Thyroid gland (tissue), 4 donors: ENCODE results near the gene FCHSD2.

Source experiments
- POLR2A ChIP-seq, 2 donors: fragments of 450-650 bp; IDR thresholded peaks; one replicate each; pipeline ENCODE4 v1.6.1; 2017; ENCODE audit warnings: antibody characterized with exemption in 2 of 2, mild to moderate bottlenecking in 2 of 2, moderate library complexity in 1 of 2
- TF ChIP-seq, protein P1 (sequence below), 6 experiments: fragments of 200-600 bp in 3 of 6; fragments of 450-650 bp in 3 of 6; sonication (generic) in 3 of 6; IDR thresholded peaks; one replicate each; pipeline ENCODE4 v1.5.1; 2016 to 2019; ENCODE audit warnings: antibody characterized with exemption in 6 of 6, mild to moderate bottlenecking in 2 of 6, inconsistent platforms in 1 of 6, moderate library complexity in 1 of 6

GRCh38 chr11:73145986-73146575, 4.0 kb upstream of the FCHSD2 start:
- TF ChIP-seq, protein P1, sequence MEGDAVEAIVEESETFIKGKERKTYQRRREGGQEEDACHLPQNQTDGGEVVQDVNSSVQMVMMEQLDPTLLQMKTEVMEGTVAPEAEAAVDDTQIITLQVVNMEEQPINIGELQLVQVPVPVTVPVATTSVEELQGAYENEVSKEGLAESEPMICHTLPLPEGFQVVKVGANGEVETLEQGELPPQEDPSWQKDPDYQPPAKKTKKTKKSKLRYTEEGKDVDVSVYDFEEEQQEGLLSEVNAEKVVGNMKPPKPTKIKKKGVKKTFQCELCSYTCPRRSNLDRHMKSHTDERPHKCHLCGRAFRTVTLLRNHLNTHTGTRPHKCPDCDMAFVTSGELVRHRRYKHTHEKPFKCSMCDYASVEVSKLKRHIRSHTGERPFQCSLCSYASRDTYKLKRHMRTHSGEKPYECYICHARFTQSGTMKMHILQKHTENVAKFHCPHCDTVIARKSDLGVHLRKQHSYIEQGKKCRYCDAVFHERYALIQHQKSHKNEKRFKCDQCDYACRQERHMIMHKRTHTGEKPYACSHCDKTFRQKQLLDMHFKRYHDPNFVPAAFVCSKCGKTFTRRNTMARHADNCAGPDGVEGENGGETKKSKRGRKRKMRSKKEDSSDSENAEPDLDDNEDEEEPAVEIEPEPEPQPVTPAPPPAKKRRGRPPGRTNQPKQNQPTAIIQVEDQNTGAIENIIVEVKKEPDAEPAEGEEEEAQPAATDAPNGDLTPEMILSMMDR (IDR thresholded peaks at IDR 0.05), result no peak
- TF ChIP-seq POLR2A (IDR thresholded peaks at IDR 0.05), result no peak
